H9 (cell line): Measurements from ENCODE around the gene CKMT2. TPM values are rescaled to one million over a fixed set of nuclear protein-coding genes. Genes with fewer than 3 reads are reported as not detected.

ENCODE experiments used
- DNase-seq: peaks from one replicate; pipeline ENCODE4 v3.0.0-alpha.2; 2017
- H2AFZ ChIP-seq: one replicate; pipeline ENCODE4 v1.6.1; 2013; ENCODE audit warnings: mild to moderate bottlenecking, low read length, control low read depth, moderate library complexity
- H2AK5ac ChIP-seq: 2 replicates; pipeline ENCODE4 v1.6.1; 2013; ENCODE audit warnings: low read length, control low read depth, mixed read lengths; ENCODE audit not compliant: insufficient read length
- H2BK120ac ChIP-seq: one replicate; pipeline ENCODE4 v1.6.1; 2013; ENCODE audit warnings: low read depth, mild to moderate bottlenecking, low read length, control low read depth, inconsistent platforms; ENCODE audit not compliant: poor library complexity, severe bottlenecking
- H2BK12ac ChIP-seq: 2 replicates; pipeline ENCODE4 v1.6.1; 2013; ENCODE audit warnings: low read length, control low read depth, mixed read lengths, low read depth; ENCODE audit not compliant: insufficient read length
- H2BK15ac ChIP-seq: 2 replicates; pipeline ENCODE4 v1.6.1; 2013; ENCODE audit warnings: low read depth, low read length, control low read depth
- H2BK20ac ChIP-seq: one replicate; pipeline ENCODE4 v1.6.1; 2013; ENCODE audit warnings: low read depth, mild to moderate bottlenecking, low read length, control low read depth, inconsistent platforms; ENCODE audit not compliant: poor library complexity, severe bottlenecking
- H2BK5ac ChIP-seq: 2 replicates; pipeline ENCODE4 v1.6.1; 2013; ENCODE audit warnings: low read length, control low read depth, mixed read lengths; ENCODE audit not compliant: insufficient read length
- H3K14ac ChIP-seq: 2 replicates; pipeline ENCODE4 v1.6.1; 2013; ENCODE audit warnings: low read length, control low read depth; ENCODE audit not compliant: insufficient read depth
- H3K18ac ChIP-seq: 2 replicates; pipeline ENCODE4 v1.6.1; 2013; ENCODE audit warnings: low read depth, mild to moderate bottlenecking, mixed read lengths, low read length, control low read depth; ENCODE audit not compliant: insufficient read length
- H3K23ac ChIP-seq: 2 replicates; pipeline ENCODE4 v1.6.1; 2013; ENCODE audit warnings: low read length, control low read depth, mixed read lengths, low read depth; ENCODE audit not compliant: insufficient read length
- H3K23me2 ChIP-seq: 2 replicates; pipeline ENCODE4 v1.6.1; 2013; ENCODE audit warnings: low read depth, mild to moderate bottlenecking, mixed read lengths, low read length, control low read depth; ENCODE audit not compliant: insufficient read length, poor library complexity, severe bottlenecking
- H3K27ac ChIP-seq: 2 replicates; pipeline ENCODE4 v1.5.1; 2013; ENCODE audit warnings: low read length, control low read depth, mixed read lengths, low read depth; ENCODE audit not compliant: insufficient read length
- H3K27me3 ChIP-seq: 2 replicates; pipeline ENCODE4 v1.6.1; 2013; ENCODE audit warnings: low read length, control low read depth, inconsistent platforms; ENCODE audit not compliant: insufficient read depth
- H3K4ac ChIP-seq: 2 replicates; pipeline ENCODE4 v1.6.1; 2013; ENCODE audit warnings: low read depth, mild to moderate bottlenecking, control low read depth, inconsistent platforms, low read length, moderate library complexity
- H3K4me1 ChIP-seq: 2 replicates; pipeline ENCODE4 v1.6.1; 2013; ENCODE audit warnings: low read length, control low read depth, inconsistent platforms; ENCODE audit not compliant: insufficient read depth
- H3K4me2 ChIP-seq: 2 replicates; pipeline ENCODE4 v1.6.1; 2013; ENCODE audit warnings: low read length, control low read depth, mixed read lengths; ENCODE audit not compliant: insufficient read length, insufficient read depth
- H3K56ac ChIP-seq: 2 replicates; pipeline ENCODE4 v1.6.1; 2013; ENCODE audit warnings: low read depth, mild to moderate bottlenecking, mixed read lengths, low read length, control low read depth; ENCODE audit not compliant: insufficient read length
- H3K79me1 ChIP-seq: 2 replicates; pipeline ENCODE4 v1.6.1; 2013; ENCODE audit warnings: low read depth, mild to moderate bottlenecking, moderate library complexity, low read length, control low read depth, inconsistent platforms; ENCODE audit not compliant: insufficient read depth, poor library complexity, severe bottlenecking
- H3K79me2 ChIP-seq: 2 replicates; pipeline ENCODE4 v1.6.1; 2013; ENCODE audit warnings: low read length, control low read depth, inconsistent platforms; ENCODE audit not compliant: insufficient read depth
- H3K9ac ChIP-seq: 2 replicates; pipeline ENCODE4 v1.6.1; 2013; ENCODE audit warnings: low read length, control low read depth, mixed read lengths; ENCODE audit not compliant: insufficient read length; ENCODE audit errors: extremely low read depth
- H3K9me3 ChIP-seq: one replicate; pipeline ENCODE4 v1.6.1; 2013; ENCODE audit warnings: low read depth, low read length, inconsistent platforms; ENCODE audit not compliant: control insufficient read depth
- H3T11ph ChIP-seq: one replicate; pipeline ENCODE4 v1.6.1; 2013; ENCODE audit warnings: mild to moderate bottlenecking, low read length, control low read depth, inconsistent platforms
- H4K20me1 ChIP-seq: one replicate; pipeline ENCODE4 v1.6.1; 2013; ENCODE audit not compliant: control insufficient read depth, insufficient read length, insufficient read depth
- H4K5ac ChIP-seq: 2 replicates; pipeline ENCODE4 v1.6.1; 2013; ENCODE audit warnings: low read depth, mild to moderate bottlenecking, mixed read lengths, low read length, control low read depth; ENCODE audit not compliant: insufficient read length
- H4K8ac ChIP-seq: replicated peaks from 2 replicates; pipeline ENCODE4 v1.6.1; 2013; ENCODE audit warnings: low read length, control low read depth, mixed read lengths, low read depth; ENCODE audit not compliant: insufficient read length
- H4K91ac ChIP-seq: 2 replicates; pipeline ENCODE4 v1.6.1; 2013; ENCODE audit warnings: low read depth, mild to moderate bottlenecking, moderate library complexity, mixed read lengths, low read length, control low read depth; ENCODE audit not compliant: insufficient read length
- H3K27ac Mint-ChIP-seq, 3 experiments: 2 replicates in 2 of 3; 3 replicates in 1 of 3; pipeline ENCODE4 v1.8.0; 2020 to 2021; ENCODE audit warnings: mixed read lengths in 3 of 3, mild to moderate bottlenecking in 1 of 3, moderate library complexity in 1 of 3
- H3K27me3 Mint-ChIP-seq: 2 replicates; pipeline ENCODE4 v1.8.0; 2021; ENCODE audit warnings: low read depth, mild to moderate bottlenecking, moderate library complexity, mixed read lengths
- H3K36me3 Mint-ChIP-seq, 3 experiments: 2 replicates in 2 of 3; 3 replicates in 1 of 3; pipeline ENCODE4 v1.8.0; 2020 to 2021; ENCODE audit warnings: low read depth in 3 of 3, mixed read lengths in 3 of 3; ENCODE audit not compliant: insufficient read depth in 1 of 3
- H3K4me1 Mint-ChIP-seq, 2 experiments: 2 replicates each; pipeline ENCODE4 v1.8.0; 2020; ENCODE audit warnings: mixed read lengths in 2 of 2
- H3K4me3 Mint-ChIP-seq, 2 experiments: 2 replicates in 1 of 2; 3 replicates in 1 of 2; pipeline ENCODE4 v1.8.0; 2020 to 2021; ENCODE audit warnings: mild to moderate bottlenecking in 2 of 2, mixed read lengths in 2 of 2, moderate library complexity in 1 of 2
- H3K9me3 Mint-ChIP-seq, 2 experiments: 2 replicates in 1 of 2; 3 replicates in 1 of 2; pipeline ENCODE4 v1.8.0; 2020; ENCODE audit warnings: mild to moderate bottlenecking in 2 of 2, mixed read lengths in 2 of 2, moderate library complexity in 1 of 2
- WGBS: extraction: QIAGEN DNeasy Blood & Tissue Kit; methylation state at CpG from one replicate; pipeline ENCODE4 v1.1.7; 2013; ENCODE audit warnings: missing lambda C conversion rate, low lambda C conversion rate, mixed read lengths; ENCODE audit not compliant: insufficient read length; ENCODE audit errors: extremely low coverage; 5-methylcytosine and 5-hydroxymethylcytosine counted together
- total RNA-seq: library from RNA; stranded (reverse); gene quantifications from 2 replicates; pipeline ENCODE4 v1.2.1, GENCODE V29; 2021
- TF ChIP-seq, protein P1 (sequence below): fragments of 200-600 bp; sonication (generic); conservative IDR thresholded peaks from 3 replicates; pipeline ENCODE4 v1.8.0; 2021; ENCODE audit warnings: antibody characterized with exemption, mild to moderate bottlenecking

Gene CKMT2
- total RNA-seq, 1 experiment from 2014 or later, result 1.8 TPM

DNA sequence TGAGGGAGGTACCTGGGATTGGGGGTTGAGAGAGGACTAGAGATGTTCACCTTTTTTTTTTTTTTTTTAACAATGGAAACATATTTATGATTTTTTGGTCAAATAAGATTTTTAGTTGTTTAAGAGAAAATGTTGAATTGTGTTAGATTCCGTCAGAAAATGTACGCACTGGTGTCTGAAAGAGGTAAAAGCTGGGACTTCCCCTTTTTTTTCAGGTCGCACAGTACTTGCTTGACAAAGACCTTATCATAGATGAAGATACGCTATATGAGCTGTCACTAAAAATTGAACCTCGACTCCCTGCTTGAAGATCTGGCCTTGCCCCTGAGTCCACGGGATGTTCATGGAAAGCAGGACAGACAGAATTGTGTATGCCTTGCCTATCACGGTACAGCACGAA, 7.7 kb upstream of the CKMT2 start:
- H3K9me3 Mint-ChIP-seq, result no peaks in the 10 kb centered on the region
- H3K9ac ChIP-seq, result no peak overlapping the region
- no peak overlapping the region for H2BK20ac ChIP-seq
- no peak overlapping the region for H2BK15ac ChIP-seq
- no peak overlapping the region for H3K14ac ChIP-seq
- no peak overlapping the region for H2AK5ac ChIP-seq
- no peak overlapping the region for H4K8ac ChIP-seq
- H3K27me3 Mint-ChIP-seq, result no peaks in the 10 kb centered on the region; the same call in 1 of the 2 replicates
- 100% methylated on average over 2 of the region's 8 CpGs for WGBS
- no peaks in the 10 kb centered on the region for H3K79me2 ChIP-seq
- H3K4ac ChIP-seq, result no peak overlapping the region
- H3K79me1 ChIP-seq, result no peaks in the 10 kb centered on the region
- H3K23ac ChIP-seq, result no peak overlapping the region
- H2BK5ac ChIP-seq, result no peak overlapping the region
- H3K18ac ChIP-seq, result no peak overlapping the region
- no peaks in the 10 kb centered on the region for H3K27me3 ChIP-seq
- no peak overlapping the region for H3T11ph ChIP-seq
- H3K4me2 ChIP-seq, result no peak overlapping the region
- TF ChIP-seq, protein P1, sequence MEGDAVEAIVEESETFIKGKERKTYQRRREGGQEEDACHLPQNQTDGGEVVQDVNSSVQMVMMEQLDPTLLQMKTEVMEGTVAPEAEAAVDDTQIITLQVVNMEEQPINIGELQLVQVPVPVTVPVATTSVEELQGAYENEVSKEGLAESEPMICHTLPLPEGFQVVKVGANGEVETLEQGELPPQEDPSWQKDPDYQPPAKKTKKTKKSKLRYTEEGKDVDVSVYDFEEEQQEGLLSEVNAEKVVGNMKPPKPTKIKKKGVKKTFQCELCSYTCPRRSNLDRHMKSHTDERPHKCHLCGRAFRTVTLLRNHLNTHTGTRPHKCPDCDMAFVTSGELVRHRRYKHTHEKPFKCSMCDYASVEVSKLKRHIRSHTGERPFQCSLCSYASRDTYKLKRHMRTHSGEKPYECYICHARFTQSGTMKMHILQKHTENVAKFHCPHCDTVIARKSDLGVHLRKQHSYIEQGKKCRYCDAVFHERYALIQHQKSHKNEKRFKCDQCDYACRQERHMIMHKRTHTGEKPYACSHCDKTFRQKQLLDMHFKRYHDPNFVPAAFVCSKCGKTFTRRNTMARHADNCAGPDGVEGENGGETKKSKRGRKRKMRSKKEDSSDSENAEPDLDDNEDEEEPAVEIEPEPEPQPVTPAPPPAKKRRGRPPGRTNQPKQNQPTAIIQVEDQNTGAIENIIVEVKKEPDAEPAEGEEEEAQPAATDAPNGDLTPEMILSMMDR, result no peak
- no peak overlapping the region for H4K5ac ChIP-seq
- H3K4me1 Mint-ChIP-seq, result no peaks in the 10 kb centered on the region
- no peaks in the 10 kb centered on the region for H3K4me1 ChIP-seq
- H3K36me3 Mint-ChIP-seq, result no peaks in the 10 kb centered on the region
- H3K27ac Mint-ChIP-seq, result no peak overlapping the region
- no peak overlapping the region for H2BK12ac ChIP-seq
- H3K27ac ChIP-seq, result no peak overlapping the region
- H3K4me3 Mint-ChIP-seq, result no peak overlapping the region
- no peaks in the 10 kb centered on the region for H3K23me2 ChIP-seq
- no peaks in the 10 kb centered on the region for H4K20me1 ChIP-seq
- no peak overlapping the region for H2BK120ac ChIP-seq
- no peak overlapping the region for H2AFZ ChIP-seq
- no peaks in the 10 kb centered on the region for H3K9me3 ChIP-seq
- no peak overlapping the region for H3K56ac ChIP-seq
- no peak for DNase-seq
- no peak overlapping the region for H4K91ac ChIP-seq
